Activated CD8-positive, alpha-beta T cell treated with anti-CD3 and anti-CD28 coated beads for 36 hours (primary cell): Measurements from ENCODE around the gene DAPK2. TPM values are rescaled to one million over a fixed set of nuclear protein-coding genes. Genes with fewer than 3 reads are reported as not detected.

Source experiments
- ATAC-seq: fragments of 200-7000 bp; cut with Tn5 transposase; one replicate; pipeline ENCODE4 v1.10.0; 2021; ENCODE audit warnings: mild to moderate bottlenecking, moderate library complexity
- CTCF ChIA-PET: fragments of 350-600 bp; sonication (Branson Sonifier 250); formaldehyde crosslinking; loops from one replicate; lab custom pipeline; 2021; ENCODE audit warnings: antibody characterized with exemption; lab: Charles Lee
- POLR2A ChIA-PET: fragments of 350-600 bp; sonication (Branson Sonifier 250); formaldehyde crosslinking; loops from one replicate; lab custom pipeline; 2021; ENCODE audit warnings: antibody characterized with exemption; lab: Charles Lee
- DNase-seq: peaks from one replicate; pipeline ENCODE4 v3.0.0-alpha.2; 2020
- H3K27ac Mint-ChIP-seq: one replicate; pipeline ENCODE4 v1.8.0; 2021; ENCODE audit warnings: mild to moderate bottlenecking, mixed read lengths
- H3K27me3 Mint-ChIP-seq: one replicate; pipeline ENCODE4 v1.8.0; 2021; ENCODE audit warnings: mixed read lengths
- H3K36me3 Mint-ChIP-seq: one replicate; pipeline ENCODE4 v1.8.0; 2021; ENCODE audit warnings: low read depth, mixed read lengths
- H3K4me1 Mint-ChIP-seq: one replicate; pipeline ENCODE4 v1.8.0; 2021; ENCODE audit warnings: low read depth, mixed read lengths
- H3K4me3 Mint-ChIP-seq: one replicate; pipeline ENCODE4 v1.8.0; 2021; ENCODE audit warnings: mild to moderate bottlenecking, moderate library complexity, mixed read lengths
- H3K9me3 Mint-ChIP-seq: one replicate; pipeline ENCODE4 v1.8.0; 2021; ENCODE audit warnings: mixed read lengths
- CTCF ChIP-seq: fragments of 200-600 bp; IDR thresholded peaks from one replicate; pipeline ENCODE4 v1.8.0; 2022; ENCODE audit warnings: antibody characterized with exemption, mild to moderate bottlenecking
- intact Hi-C: fragments of 100-400 bp; cut with micrococcal nuclease; formaldehyde crosslinking; loops from one replicate; pipeline ENCODE4 v1.10.0; 2022
- total RNA-seq, 2 experiments: library from RNA; stranded (reverse); gene quantifications; one replicate each; pipeline ENCODE4 v1.2.3, GENCODE V29; 2021

The DAPK2 gene
- total RNA-seq, 2 experiments from 2014 or later: 1.2 to 1.5 TPM

- CTCF ChIA-PET: interaction anchor here (4.2 kb wide), 1 partner anchor 12 kb away, joined by 34 read pairs; no protein-coding TSS in a partner anchor
- ATAC-seq (peak; percentile 78), DNase-seq (peak; percentile 49)
- no peaks in the 10 kb centered on the region for H3K27me3 Mint-ChIP-seq
- H3K9me3 Mint-ChIP-seq: peaks cover 2% of the 10 kb centered on the region
- no peaks in the 10 kb centered on the region for H3K36me3 Mint-ChIP-seq
- intact Hi-C loops: no loop called here
- no peak overlapping the region for H3K4me3 Mint-ChIP-seq
- H3K4me1 Mint-ChIP-seq: peaks cover 12% of the 10 kb centered on the region
- no peak for TF ChIP-seq CTCF
- POLR2A ChIA-PET: no interaction called here
- H3K27ac Mint-ChIP-seq: no peak overlapping the region
Observed at GRCh38 chr15:63933522-63933921, 112.8 kb downstream of the DAPK2 start.

GRCh38 chr15:63931556-63931955 lies 114.7 kb downstream of the DAPK2 start:
- intact Hi-C loops: no loop called here
- no peak for DNase-seq
- no peak overlapping the region for H3K27ac Mint-ChIP-seq
- no peaks in the 10 kb centered on the region for H3K4me1 Mint-ChIP-seq
- no peak for ATAC-seq
- no peaks in the 10 kb centered on the region for H3K27me3 Mint-ChIP-seq
- CTCF ChIA-PET: interaction anchor here (0.7 to 4.2 kb wide), 2 partner anchors 14 to 41 kb away, joined by 4 to 34 read pairs; no protein-coding TSS in a partner anchor
- POLR2A ChIA-PET: no interaction called here
- no peaks in the 10 kb centered on the region for H3K36me3 Mint-ChIP-seq
- no peaks in the 10 kb centered on the region for H3K9me3 Mint-ChIP-seq
- H3K4me3 Mint-ChIP-seq: no peak overlapping the region
- TF ChIP-seq CTCF: no peak

- Mint-ChIP-seq H3K27ac (no peak overlapping the region), H3K27me3 (no peaks in the 10 kb centered on the region), H3K4me1 (no peaks in the 10 kb centered on the region), H3K9me3 (no peaks in the 10 kb centered on the region), H3K36me3 (no peaks in the 10 kb centered on the region), H3K4me3 (no peak overlapping the region)
- intact Hi-C loops: no loop called here
- ChIA-PET CTCF (interaction anchor here (4.2 kb wide), 1 partner anchor 15 kb away, joined by 34 read pairs; no protein-coding TSS in a partner anchor), POLR2A (no interaction called here)
- no peak for TF ChIP-seq CTCF
- ATAC-seq (no peak), DNase-seq (no peak)
Observed at GRCh38 chr15:63930034-63930433, 116.3 kb downstream of the DAPK2 start.

- CTCF ChIA-PET: interaction anchor here (1.0 to 1.6 kb wide), 2 partner anchors 119 to 176 kb away, joined by 3 read pairs; no protein-coding TSS in a partner anchor
- intact Hi-C loops: no loop called here
- H3K36me3 Mint-ChIP-seq: no peaks in the 10 kb centered on the region
- no peak overlapping the region for H3K4me3 Mint-ChIP-seq
- POLR2A ChIA-PET: interaction anchor here (0.7 kb wide), 1 partner anchor 13 kb away, joined by 3 read pairs; no protein-coding TSS in a partner anchor
- ATAC-seq (no peak), DNase-seq (no peak)
- no peaks in the 10 kb centered on the region for H3K9me3 Mint-ChIP-seq
- H3K27me3 Mint-ChIP-seq: no peaks in the 10 kb centered on the region
- no peaks in the 10 kb centered on the region for H3K4me1 Mint-ChIP-seq
- TF ChIP-seq CTCF: no peak
- no peak overlapping the region for H3K27ac Mint-ChIP-seq
Observed at GRCh38 chr15:63928185-63928842, 118.0 kb downstream of the DAPK2 start.
